HEK293 (cell line): Measurements from ENCODE around the gene SAMD1.
A peak's percentile ranks its signal among the peaks of the same experiment; 100 is the strongest.

Source experiments
- CTCF ChIA-PET: fragments of 350-600 bp; formaldehyde crosslinking; extraction: SDS; loops from one replicate; lab custom pipeline; 2021; ENCODE audit warnings: antibody characterized with exemption; lab: Yijun Ruan, JAX
- POLR2A ChIA-PET: fragments of 300-600 bp; formaldehyde crosslinking; extraction: SDS; loops from one replicate; lab custom pipeline; 2020; ENCODE audit warnings: antibody characterized with exemption, inconsistent platforms; lab: Yijun Ruan, JAX
- H3K27ac ChIP-seq: fragments of 200-500 bp; sonication (Bioruptor generic); 2 replicates; pipeline ENCODE4 v1.5.1; 2014; ENCODE audit warnings: low read depth, low read length, control low read depth, inconsistent platforms; ENCODE audit errors: extremely low read depth
- H3K36me3 ChIP-seq, 2 experiments: fragments of 200-500 bp in 1 of 2; sonication (Bioruptor generic) in 1 of 2; 1 replicate in 1 of 2; 2 replicates in 1 of 2; pipeline ENCODE4 v1.5.1; 2014 to 2017; ENCODE audit warnings: inconsistent platforms in 2 of 2, low read length in 2 of 2; ENCODE audit not compliant: control insufficient read depth in 2 of 2, insufficient read depth in 1 of 2
- H3K4me1 ChIP-seq: fragments of 200-500 bp; sonication (Bioruptor generic); 2 replicates; pipeline ENCODE4 v1.5.1; 2014; ENCODE audit warnings: mild to moderate bottlenecking, low read length, inconsistent platforms; ENCODE audit not compliant: control insufficient read depth, insufficient read depth
- H3K4me3 ChIP-seq: 2 replicates; pipeline ENCODE4 v1.5.1; 2011; ENCODE audit warnings: low read depth, mild to moderate bottlenecking, control low read depth, low read length, moderate library complexity
- H3K9me3 ChIP-seq: fragments of 200-500 bp; sonication (Bioruptor generic); 2 replicates; pipeline ENCODE4 v1.5.1; 2014; ENCODE audit warnings: low read depth, low read length, inconsistent platforms; ENCODE audit not compliant: control insufficient read depth, insufficient read depth
- MYNN ChIP-seq: fragments of 450-650 bp; formaldehyde crosslinking; IDR thresholded peaks from 2 replicates; pipeline ENCODE4 v1.5.1; 2016; ENCODE audit warnings: missing biosample characterization, missing genetic modification characterization, borderline replicate concordance
- SCRT2 ChIP-seq: fragments of 450-650 bp; formaldehyde crosslinking; IDR thresholded peaks from 2 replicates; pipeline ENCODE4 v1.5.1; 2016; ENCODE audit warnings: missing biosample characterization, missing genetic modification characterization
- SP2 ChIP-seq: fragments of 450-650 bp; formaldehyde crosslinking; IDR thresholded peaks from 2 replicates; pipeline ENCODE4 v1.5.1; 2016; ENCODE audit warnings: missing biosample characterization, missing genetic modification characterization
- TSHZ1 ChIP-seq: fragments of 450-650 bp; formaldehyde crosslinking; IDR thresholded peaks from 2 replicates; pipeline ENCODE4 v1.5.1; 2016; ENCODE audit warnings: missing biosample characterization, missing genetic modification characterization, borderline replicate concordance
- YY2 ChIP-seq: fragments of 450-650 bp; formaldehyde crosslinking; IDR thresholded peaks from 2 replicates; pipeline ENCODE4 v1.5.1; 2016; ENCODE audit warnings: missing biosample characterization, missing genetic modification characterization
- ZBTB11 ChIP-seq: fragments of 450-650 bp; formaldehyde crosslinking; conservative IDR thresholded peaks from 2 replicates; pipeline ENCODE4 v1.5.1; 2016; ENCODE audit warnings: low read depth, missing biosample characterization, missing genetic modification characterization
- ZBTB48 ChIP-seq: fragments of 450-650 bp; formaldehyde crosslinking; IDR thresholded peaks from 2 replicates; pipeline ENCODE4 v1.5.1; 2016; ENCODE audit warnings: missing biosample characterization, missing genetic modification characterization
- ZFP3 ChIP-seq: fragments of 450-650 bp; formaldehyde crosslinking; IDR thresholded peaks from 2 replicates; pipeline ENCODE4 v1.5.1; 2016; ENCODE audit warnings: low read depth, missing biosample characterization, missing genetic modification characterization
- ZIC2 ChIP-seq: fragments of 450-650 bp; formaldehyde crosslinking; IDR thresholded peaks from 2 replicates; pipeline ENCODE4 v1.5.1; 2016; ENCODE audit warnings: missing biosample characterization, missing genetic modification characterization
- ZNF132 ChIP-seq: fragments of 450-650 bp; formaldehyde crosslinking; IDR thresholded peaks from 2 replicates; pipeline ENCODE4 v1.5.1; 2017; ENCODE audit warnings: missing biosample characterization, missing genetic modification characterization, borderline replicate concordance
- ZNF146 ChIP-seq: fragments of 450-650 bp; formaldehyde crosslinking; IDR thresholded peaks from 2 replicates; pipeline ENCODE4 v1.5.1; 2016; ENCODE audit warnings: missing biosample characterization, missing genetic modification characterization
- ZNF394 ChIP-seq: fragments of 450-650 bp; formaldehyde crosslinking; IDR thresholded peaks from 2 replicates; pipeline ENCODE4 v1.5.1; 2016; ENCODE audit warnings: missing biosample characterization, missing genetic modification characterization, mild to moderate bottlenecking, moderate library complexity, borderline replicate concordance
- ZNF48 ChIP-seq: fragments of 450-650 bp; formaldehyde crosslinking; IDR thresholded peaks from 2 replicates; pipeline ENCODE4 v1.5.1; 2016; ENCODE audit warnings: missing biosample characterization, missing genetic modification characterization
- ZNF514 ChIP-seq: fragments of 450-650 bp; formaldehyde crosslinking; IDR thresholded peaks from 2 replicates; pipeline ENCODE4 v1.5.1; 2016; ENCODE audit warnings: missing biosample characterization, missing genetic modification characterization
- ZNF530 ChIP-seq: fragments of 450-650 bp; formaldehyde crosslinking; IDR thresholded peaks from 2 replicates; pipeline ENCODE4 v1.5.1; 2016; ENCODE audit warnings: low read depth, missing biosample characterization, missing genetic modification characterization
- ZNF558 ChIP-seq: fragments of 450-650 bp; formaldehyde crosslinking; IDR thresholded peaks from 2 replicates; pipeline ENCODE4 v1.5.1; 2016; ENCODE audit warnings: missing biosample characterization, missing genetic modification characterization
- ZNF600 ChIP-seq: fragments of 450-650 bp; formaldehyde crosslinking; IDR thresholded peaks from 2 replicates; pipeline ENCODE4 v1.5.1; 2016; ENCODE audit warnings: missing biosample characterization, missing genetic modification characterization
- ZNF747 ChIP-seq: fragments of 450-650 bp; formaldehyde crosslinking; IDR thresholded peaks from 2 replicates; pipeline ENCODE4 v1.5.1; 2016; ENCODE audit warnings: missing biosample characterization, missing genetic modification characterization
- ZNF768 ChIP-seq: fragments of 450-650 bp; formaldehyde crosslinking; IDR thresholded peaks from 2 replicates; pipeline ENCODE4 v1.5.1; 2018; ENCODE audit warnings: missing biosample characterization, mild to moderate bottlenecking, missing genetic modification characterization
- ZNF830 ChIP-seq: fragments of 450-650 bp; IDR thresholded peaks from 2 replicates; pipeline ENCODE4 v1.5.0; 2018; ENCODE audit warnings: missing biosample characterization, missing genetic modification characterization, low read depth, mild to moderate bottlenecking, moderate library complexity
- ZSCAN23 ChIP-seq: fragments of 450-650 bp; formaldehyde crosslinking; IDR thresholded peaks from 2 replicates; pipeline ENCODE4 v1.5.1; 2016; ENCODE audit warnings: missing biosample characterization, missing genetic modification characterization

Gene SAMD1

GRCh38 chr19:14085309-14085995 is 5.1 kb downstream of the SAMD1 start, which contains the start of gene C19orf67:
Gene C19orf67 (minus strand): TSS chr19:14085783. CDS start chr19:14085627, 156 bp downstream.
- Histone ChIP-seq H3K27ac (no peak within 1 kb of the TSS), H3K36me3 (peaks cover 4 to 14% of the 10 kb centered on the region in 2 experiments; a peak in 2 of 3 replicates), H3K4me1 (no peaks in the 10 kb centered on the region; the same call in 1 of the 2 replicates), H3K4me3 (no peak within 1 kb of the TSS), H3K9me3 (no peaks in the 10 kb centered on the region)
- ChIA-PET CTCF (interaction anchor here (0.7 to 1.6 kb wide), 3 partner anchors 10 to 456 kb away, joined by 3 to 4 read pairs (median 3); no protein-coding TSS in a partner anchor), POLR2A (interaction anchor here (0.6 kb wide), 1 partner anchor 386 kb away, joined by 3 read pairs; no protein-coding TSS in a partner anchor)
- TF ChIP-seq ZNF768 (tag by site-specific recombination) (no peak), ZNF48 (tag by site-specific recombination) (no peak), YY2 (tag by site-specific recombination) (no peak), SP2 (tag by site-specific recombination) (no peak), ZSCAN23 (tag by site-specific recombination) (no peak), TSHZ1 (tag by site-specific recombination) (no peak), ZFP3 (tag by site-specific recombination) (no peak), ZNF600 (tag by site-specific recombination) (no peak), ZNF747 (tag by site-specific recombination) (no peak), SCRT2 (tag by site-specific recombination) (no peak), ZBTB11 (tag by site-specific recombination) (no peak), ZNF394 (tag by site-specific recombination) (no peak), ZNF830 (no peak), ZNF558 (tag by site-specific recombination) (no peak), ZNF132 (tag by site-specific recombination) (no peak), ZNF146 (tag by site-specific recombination) (no peak), ZNF530 (tag by site-specific recombination) (no peak)

GRCh38 chr19:14082675-14082960 is 7.9 kb downstream of the SAMD1 start:
- Histone ChIP-seq H3K27ac (no peak overlapping the region), H3K4me1 (no peaks in the 10 kb centered on the region; the same call in 1 of the 2 replicates), H3K9me3 (no peaks in the 10 kb centered on the region)
- POLR2A ChIA-PET = interaction anchor here (0.7 to 2.0 kb wide), 2 partner anchors 54 to 77 kb away, joined by 3 to 11 read pairs; partner anchors contain the start of gene ASF1B
- CTCF ChIA-PET = interaction anchor here (0.6 to 0.8 kb wide), 4 partner anchors 30 to 266 kb away, joined by 3 to 6 read pairs (median 4); a partner anchor contains a TSS
- TF ChIP-seq ZNF514 (no peak), ZBTB48 (tag by site-specific recombination) (no peak), ZIC2 (tag by site-specific recombination) (no peak), MYNN (tag by site-specific recombination) (peak; percentile 91)
- TF ChIP-seq, all 188 proteins: peak for 1
- Histone ChIP-seq H3K36me3 (peaks cover 0 to 4% of the 10 kb centered on the region in 2 experiments; a peak in 1 of 3 replicates), H3K4me3 (no peak overlapping the region)
